ENCODE measurements around the gene HTRA3. TPM values are rescaled to one million over a fixed set of nuclear protein-coding genes. Genes with fewer than 3 reads are reported as not detected.

HTRA3 gene
- total RNA-seq, 1 experiment from 2014 or later = 0.64 TPM

GRCh38 chr4:8294775-8295174 lies 25.2 kb downstream of the HTRA3 start:
- H3K36me3 ChIP-seq (ENCODE audit: insufficient read depth, low read length, poor library complexity, severe bottlenecking) = no peaks in the 10 kb centered on the region
- no peak overlapping the region for H3K27ac ChIP-seq (ENCODE audit: low read depth, low read length, poor library complexity, severe bottlenecking)
- BruUV-seq (replicated peaks) = no TSS peak
- TF ChIP-seq, protein P1, sequence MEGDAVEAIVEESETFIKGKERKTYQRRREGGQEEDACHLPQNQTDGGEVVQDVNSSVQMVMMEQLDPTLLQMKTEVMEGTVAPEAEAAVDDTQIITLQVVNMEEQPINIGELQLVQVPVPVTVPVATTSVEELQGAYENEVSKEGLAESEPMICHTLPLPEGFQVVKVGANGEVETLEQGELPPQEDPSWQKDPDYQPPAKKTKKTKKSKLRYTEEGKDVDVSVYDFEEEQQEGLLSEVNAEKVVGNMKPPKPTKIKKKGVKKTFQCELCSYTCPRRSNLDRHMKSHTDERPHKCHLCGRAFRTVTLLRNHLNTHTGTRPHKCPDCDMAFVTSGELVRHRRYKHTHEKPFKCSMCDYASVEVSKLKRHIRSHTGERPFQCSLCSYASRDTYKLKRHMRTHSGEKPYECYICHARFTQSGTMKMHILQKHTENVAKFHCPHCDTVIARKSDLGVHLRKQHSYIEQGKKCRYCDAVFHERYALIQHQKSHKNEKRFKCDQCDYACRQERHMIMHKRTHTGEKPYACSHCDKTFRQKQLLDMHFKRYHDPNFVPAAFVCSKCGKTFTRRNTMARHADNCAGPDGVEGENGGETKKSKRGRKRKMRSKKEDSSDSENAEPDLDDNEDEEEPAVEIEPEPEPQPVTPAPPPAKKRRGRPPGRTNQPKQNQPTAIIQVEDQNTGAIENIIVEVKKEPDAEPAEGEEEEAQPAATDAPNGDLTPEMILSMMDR (conservative IDR thresholded peaks at IDR 0.05; ENCODE audit: low read depth, low read length) = no peak
- TF ChIP-seq EZH2 (IDR thresholded peaks at IDR 0.05; ENCODE audit: borderline replicate concordance, low read depth, low read length, poor library complexity, severe bottlenecking) = no peak
- no peaks in the 10 kb centered on the region for H3K4me1 ChIP-seq (ENCODE audit: insufficient read depth, low read length, poor library complexity, severe bottlenecking)
- DNase-seq (ENCODE audit: low spot score) = no peak
- no peak overlapping the region for H3K4me3 ChIP-seq (ENCODE audit: low read depth, low read length, poor library complexity, severe bottlenecking)
- no peaks in the 10 kb centered on the region for H3K9me3 ChIP-seq (ENCODE audit: low read depth, low read length, poor library complexity, severe bottlenecking)
- POLR2A ChIA-PET (ENCODE audit: low non-redundant PET) = no interaction called here
- intact Hi-C loops (cut with micrococcal nuclease; ENCODE audit: unreplicated experiment) = no loop called here
- H3K27me3 ChIP-seq (replicated peaks; ENCODE audit: insufficient read depth, low read depth, low read length, poor library complexity) = no peaks in the 10 kb centered on the region
- CTCF ChIA-PET = no interaction called here

GRCh38 chr4:8295471-8295870 lies 25.9 kb downstream of the HTRA3 start:
- no peaks in the 10 kb centered on the region for H3K4me1 ChIP-seq (ENCODE audit: insufficient read depth, low read length, poor library complexity, severe bottlenecking)
- H3K27me3 ChIP-seq (replicated peaks; ENCODE audit: insufficient read depth, low read depth, low read length, poor library complexity) = no peaks in the 10 kb centered on the region
- BruUV-seq (replicated peaks) = no TSS peak
- POLR2A ChIA-PET (ENCODE audit: low non-redundant PET) = no interaction called here
- TF ChIP-seq EZH2 (IDR thresholded peaks at IDR 0.05; ENCODE audit: borderline replicate concordance, low read depth, low read length, poor library complexity, severe bottlenecking) = no peak
- TF ChIP-seq, protein P1 (conservative IDR thresholded peaks at IDR 0.05; ENCODE audit: low read depth, low read length) = no peak
- no peak overlapping the region for H3K27ac ChIP-seq (ENCODE audit: low read depth, low read length, poor library complexity, severe bottlenecking)
- intact Hi-C loops (cut with micrococcal nuclease; ENCODE audit: unreplicated experiment) = no loop called here
- H3K36me3 ChIP-seq (ENCODE audit: insufficient read depth, low read length, poor library complexity, severe bottlenecking) = no peaks in the 10 kb centered on the region
- CTCF ChIA-PET = no interaction called here
- H3K9me3 ChIP-seq (ENCODE audit: low read depth, low read length, poor library complexity, severe bottlenecking) = no peaks in the 10 kb centered on the region
- no peak overlapping the region for H3K4me3 ChIP-seq (ENCODE audit: low read depth, low read length, poor library complexity, severe bottlenecking)
- DNase-seq (ENCODE audit: low spot score) = no peak

GRCh38 chr4:8296491-8296890 lies 26.9 kb downstream of the HTRA3 start:
- Histone ChIP-seq H3K4me1 (ENCODE audit: insufficient read depth, low read length, poor library complexity, severe bottlenecking) (no peaks in the 10 kb centered on the region), H3K27me3 (replicated peaks; ENCODE audit: insufficient read depth, low read depth, low read length, poor library complexity) (no peaks in the 10 kb centered on the region), H3K36me3 (ENCODE audit: insufficient read depth, low read length, poor library complexity, severe bottlenecking) (no peaks in the 10 kb centered on the region), H3K27ac (ENCODE audit: low read depth, low read length, poor library complexity, severe bottlenecking) (no peak overlapping the region), H3K4me3 (ENCODE audit: low read depth, low read length, poor library complexity, severe bottlenecking) (no peak overlapping the region), H3K9me3 (ENCODE audit: low read depth, low read length, poor library complexity, severe bottlenecking) (no peaks in the 10 kb centered on the region)
- no TSS peak for BruUV-seq (replicated peaks)
- ChIA-PET POLR2A (ENCODE audit: low non-redundant PET) (no interaction called here), CTCF (no interaction called here)
- intact Hi-C loops (cut with micrococcal nuclease; ENCODE audit: unreplicated experiment) = no loop called here
- no peak for DNase-seq (ENCODE audit: low spot score)
- TF ChIP-seq, protein P1 (conservative IDR thresholded peaks at IDR 0.05; ENCODE audit: low read depth, low read length) = no peak
- no peak for TF ChIP-seq EZH2 (IDR thresholded peaks at IDR 0.05; ENCODE audit: borderline replicate concordance, low read depth, low read length, poor library complexity, severe bottlenecking)
